HEK293T (cell line): ENCODE measurements around the gene EPHA4.

Experiments
- ARNT ChIP-seq: fragments of 450-650 bp; IDR thresholded peaks from 2 replicates; pipeline ENCODE4 v1.6.1; 2017; ENCODE audit warnings: mild to moderate bottlenecking
- BHLHE40 ChIP-seq: fragments of 450-650 bp; IDR thresholded peaks from 2 replicates; pipeline ENCODE4 v1.6.1; 2016; ENCODE audit warnings: mild to moderate bottlenecking, moderate library complexity, borderline replicate concordance
- ELF4 ChIP-seq: fragments of 450-650 bp; IDR thresholded peaks from 2 replicates; pipeline ENCODE4 v1.6.1; 2017; ENCODE audit warnings: antibody characterized with exemption
- FOXA1 ChIP-seq: fragments of 450-650 bp; IDR thresholded peaks from 2 replicates; pipeline ENCODE4 v1.6.1; 2016; ENCODE audit warnings: mild to moderate bottlenecking
- FOXK2 ChIP-seq: fragments of 450-650 bp; IDR thresholded peaks from 2 replicates; pipeline ENCODE4 v1.6.1; 2016; ENCODE audit warnings: mild to moderate bottlenecking
- FOXM1 ChIP-seq: fragments of 450-650 bp; IDR thresholded peaks from 2 replicates; pipeline ENCODE4 v1.6.1; 2017; ENCODE audit warnings: mild to moderate bottlenecking, borderline replicate concordance
- HDGF ChIP-seq: fragments of 450-650 bp; IDR thresholded peaks from 2 replicates; pipeline ENCODE4 v1.6.1; 2017; ENCODE audit warnings: antibody characterized with exemption, borderline replicate concordance
- NFRKB ChIP-seq: fragments of 450-650 bp; IDR thresholded peaks from 2 replicates; pipeline ENCODE4 v1.6.1; 2016; ENCODE audit warnings: mild to moderate bottlenecking, moderate library complexity
- PKNOX1 ChIP-seq: fragments of 450-650 bp; IDR thresholded peaks from 2 replicates; pipeline ENCODE4 v1.6.1; 2016
- SP1 ChIP-seq: fragments of 450-650 bp; IDR thresholded peaks from 2 replicates; pipeline ENCODE4 v1.6.1; 2017
- SUZ12 ChIP-seq: fragments of 450-650 bp; IDR thresholded peaks from 2 replicates; pipeline ENCODE4 v1.6.1; 2016; ENCODE audit warnings: mild to moderate bottlenecking
- TARDBP ChIP-seq: fragments of 450-650 bp; IDR thresholded peaks from 2 replicates; pipeline ENCODE4 v1.6.1; 2016
- ZNF384 ChIP-seq: fragments of 450-650 bp; IDR thresholded peaks from 2 replicates; pipeline ENCODE4 v1.6.1; 2016

- no peak for TF ChIP-seq SP1
- TF ChIP-seq FOXM1 = no peak
- TF ChIP-seq PKNOX1 = no peak
- TF ChIP-seq TARDBP = no peak
- no peak for TF ChIP-seq BHLHE40
- TF ChIP-seq FOXA1 = no peak
- no peak for TF ChIP-seq ARNT
- TF ChIP-seq ELF4 = no peak
- TF ChIP-seq FOXK2 = no peak
- TF ChIP-seq ZNF384 = no peak
- TF ChIP-seq SUZ12 = no peak
- TF ChIP-seq NFRKB = no peak
- no peak for TF ChIP-seq HDGF
Measured at GRCh38 chr2:221572821-221573429, 821 bp upstream of the EPHA4 start.
